ENCODE results near the gene PDLIM3.
"Not testable (repeated sequence)": the region's sequence is repeated elsewhere in the genome, so short reads cannot be mapped to it uniquely, and the experiment has no call there.

Gene PDLIM3

GRCh38 chr4:185515248-185515647, 20.1 kb downstream of the PDLIM3 start:
- no peak for DNase-seq

GRCh38 chr4:185514182-185514697, 21.1 kb downstream of the PDLIM3 start:
- DNase-seq = no peak

- no peak for DNase-seq
These were observed 21.7 kb downstream of the PDLIM3 start for GRCh38 chr4:185513489-185514181.

- DNase-seq = no peak
These were observed 22.8 kb downstream of the PDLIM3 start for GRCh38 chr4:185512516-185512915.

GRCh38 chr4:185511243-185511642, 24.1 kb downstream of the PDLIM3 start:
- DNase-seq = not testable (repeated sequence)

- no peak for DNase-seq
These were observed 24.5 kb downstream of the PDLIM3 start for GRCh38 chr4:185510806-185511205.

GRCh38 chr4:185508181-185508580, 27.1 kb downstream of the PDLIM3 start:
- DNase-seq = peak; percentile 75

- no peak for DNase-seq
These were observed 28.9 kb downstream of the PDLIM3 start for GRCh38 chr4:185506422-185506821.

- DNase-seq = no peak
These were observed 30.9 kb downstream of the PDLIM3 start for GRCh38 chr4:185504098-185505047.

DNA sequence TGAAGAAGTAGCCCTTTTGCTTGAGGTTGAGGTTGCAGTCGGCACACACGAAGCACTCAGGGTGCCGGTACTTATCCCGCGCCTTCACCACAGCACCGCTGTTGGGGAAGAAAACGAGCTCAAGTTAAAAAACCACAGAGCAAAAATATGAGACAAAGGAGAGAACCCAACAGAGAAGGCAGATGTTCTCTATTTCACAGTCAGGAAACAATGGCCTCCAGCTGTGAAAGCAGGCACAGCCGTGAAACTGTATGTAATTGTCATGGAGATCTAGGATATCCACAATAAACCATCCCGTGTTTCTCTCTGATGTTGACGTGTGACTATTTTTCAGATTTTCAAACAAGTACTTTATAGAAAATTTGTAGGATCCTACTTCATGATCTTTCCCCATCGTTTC, 32.9 kb downstream of the PDLIM3 start:
- DNase-seq = no peak

DNA sequence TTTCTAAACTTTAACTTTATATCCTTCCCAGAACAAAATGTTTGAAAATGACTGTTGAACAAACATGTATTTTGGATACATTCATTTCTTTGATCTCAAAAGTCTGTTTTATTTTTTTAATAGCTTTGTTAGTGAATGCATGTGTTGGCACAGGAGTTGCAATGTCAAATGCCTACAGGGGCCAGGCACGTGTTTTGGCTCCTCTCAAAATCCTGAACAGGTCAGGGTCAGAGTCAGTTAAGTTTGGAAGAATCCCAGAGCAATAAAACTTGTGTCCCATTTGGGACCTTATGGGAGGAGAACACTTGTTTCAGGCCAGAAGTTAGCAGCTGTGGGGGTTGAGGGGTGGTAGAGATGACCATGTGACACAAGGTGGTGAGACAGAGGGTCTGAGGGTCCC, 34.7 kb downstream of the PDLIM3 start:
- DNase-seq = no peak

GRCh38 chr4:185500035-185500434, 35.3 kb downstream of the PDLIM3 start:
- no peak for DNase-seq

DNA sequence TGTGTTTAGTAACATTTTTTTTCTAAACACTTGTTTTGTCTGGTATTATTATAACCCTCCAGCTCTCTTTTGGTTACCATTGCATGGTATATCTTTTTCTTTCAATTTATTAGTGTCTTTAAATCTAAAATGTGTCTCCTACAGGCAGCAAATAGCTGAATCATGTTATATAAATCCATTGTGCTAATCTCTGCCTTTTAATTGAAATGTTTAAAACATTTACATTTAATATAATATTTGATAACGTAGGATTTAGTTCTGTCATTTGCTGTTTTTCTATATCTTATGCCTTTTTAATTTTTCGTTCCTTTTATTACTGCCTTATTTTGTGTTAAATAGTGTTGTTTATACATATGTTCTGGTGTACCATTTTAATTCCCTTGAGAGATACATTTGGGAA, 46.7 kb downstream of the PDLIM3 start:
- DNase-seq = no peak

GRCh38 chr4:185481401-185481800, 53.9 kb downstream of the PDLIM3 start:
- no peak for DNase-seq

DNA sequence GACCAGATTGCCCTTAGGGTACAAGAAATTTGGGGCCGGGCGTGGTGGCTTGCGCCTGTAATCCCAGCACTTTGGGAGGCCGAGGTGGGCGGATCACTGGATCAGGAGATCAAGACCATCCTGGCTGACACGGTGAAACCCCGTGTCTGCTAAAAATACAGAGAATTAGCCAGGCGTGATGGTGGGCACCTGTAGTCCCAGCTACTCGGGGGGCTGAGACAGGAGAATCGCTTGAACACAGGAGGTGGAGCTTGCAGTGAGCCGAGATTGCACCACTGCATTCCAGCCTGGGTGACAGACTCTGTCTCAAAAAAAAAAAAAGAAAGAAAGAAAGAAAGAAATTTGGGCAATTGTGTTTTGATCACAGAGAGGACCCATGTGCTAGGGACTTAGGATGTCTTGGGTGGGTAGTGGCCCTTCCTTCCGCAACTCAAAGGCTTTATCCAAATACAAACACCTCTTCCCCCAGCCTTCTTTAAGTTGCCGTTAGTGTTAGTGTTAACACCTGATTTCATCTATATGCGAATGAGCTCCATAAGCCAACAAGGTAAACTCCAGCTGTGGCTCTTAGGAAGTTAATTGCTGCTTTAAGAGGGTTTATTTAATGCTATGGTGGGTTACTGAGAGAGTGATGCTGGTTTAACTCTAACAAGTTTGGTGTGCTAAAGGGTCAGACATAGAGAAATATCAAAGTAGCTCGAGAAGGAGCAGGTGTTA, 55.1 kb downstream of the PDLIM3 start:
- DNase-seq = no peak

GRCh38 chr4:185479507-185479971, 55.8 kb downstream of the PDLIM3 start:
- no peak for DNase-seq

DNA sequence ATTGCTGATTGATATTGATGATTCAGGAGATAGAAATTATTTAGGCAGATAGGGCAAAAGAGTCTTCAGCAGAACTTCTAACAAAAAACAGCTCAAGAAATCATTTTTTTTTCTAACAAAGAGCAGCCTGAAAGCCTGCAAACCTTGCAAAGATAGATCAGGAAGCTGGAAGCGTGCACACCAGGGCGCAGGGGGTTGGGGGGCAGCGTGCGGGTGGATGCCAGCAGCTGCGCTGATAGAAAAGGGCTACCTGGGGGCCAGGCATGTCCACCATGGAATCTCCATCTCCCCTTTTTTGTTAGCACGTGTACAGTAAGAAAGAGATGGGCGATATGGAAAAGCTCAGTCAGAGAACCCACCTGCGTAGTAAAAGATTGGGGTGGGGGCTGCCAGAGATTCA, 62.1 kb downstream of the PDLIM3 start:
- no peak for DNase-seq

- DNase-seq = no peak
These were observed 63.2 kb downstream of the PDLIM3 start for GRCh38 chr4:185472103-185472542.

DNA sequence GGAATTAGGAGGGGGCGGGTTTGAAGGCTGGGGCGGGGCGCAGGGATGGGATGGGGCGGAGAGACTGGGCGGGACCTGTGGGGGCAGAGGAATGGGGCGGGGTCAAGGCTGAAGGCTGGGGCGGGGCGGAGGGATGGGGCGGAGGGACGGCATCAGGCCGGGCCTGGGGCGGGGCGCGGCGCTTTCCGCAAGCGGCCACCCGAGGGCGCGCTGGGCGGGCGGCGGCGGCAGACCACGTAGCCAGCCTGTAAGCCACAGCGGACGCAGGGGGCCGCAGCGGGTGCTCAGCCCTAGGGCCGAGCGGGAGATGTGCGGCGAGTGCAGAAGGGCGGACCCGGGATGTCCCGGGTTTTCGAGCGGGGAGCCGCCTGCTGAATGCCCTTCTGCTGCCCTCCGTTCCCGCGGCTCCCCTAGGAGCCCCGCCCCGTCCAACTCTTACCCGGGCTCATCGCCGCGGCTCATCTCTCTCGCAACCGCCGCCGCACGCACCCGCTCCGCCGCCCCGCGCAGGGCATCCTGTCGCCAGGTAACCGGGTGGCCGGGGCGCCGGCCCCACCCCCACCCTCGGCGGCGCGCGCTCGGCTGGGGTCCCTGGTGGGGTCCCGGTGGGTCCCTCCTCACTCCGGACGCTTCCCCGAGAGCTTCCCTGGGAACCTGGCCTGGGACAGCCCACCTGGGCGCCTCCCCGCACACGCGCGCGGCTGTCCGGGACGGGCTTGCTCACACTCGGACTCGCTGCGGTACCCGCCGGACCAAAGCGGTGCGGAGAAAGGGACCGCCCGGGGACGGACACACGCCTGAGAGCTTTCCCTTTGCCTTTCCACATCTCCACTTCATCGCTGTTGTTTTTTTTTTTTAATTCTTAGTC, 63.8 kb downstream of the PDLIM3 start, which contains the start of gene CCDC110:
Gene CCDC110, minus strand, starts transcription at position 499 of the 868 bp plus-strand sequence. Its CDS starts 50 bp downstream, at position 449.
- DNase-seq = peak; percentile 68

DNA sequence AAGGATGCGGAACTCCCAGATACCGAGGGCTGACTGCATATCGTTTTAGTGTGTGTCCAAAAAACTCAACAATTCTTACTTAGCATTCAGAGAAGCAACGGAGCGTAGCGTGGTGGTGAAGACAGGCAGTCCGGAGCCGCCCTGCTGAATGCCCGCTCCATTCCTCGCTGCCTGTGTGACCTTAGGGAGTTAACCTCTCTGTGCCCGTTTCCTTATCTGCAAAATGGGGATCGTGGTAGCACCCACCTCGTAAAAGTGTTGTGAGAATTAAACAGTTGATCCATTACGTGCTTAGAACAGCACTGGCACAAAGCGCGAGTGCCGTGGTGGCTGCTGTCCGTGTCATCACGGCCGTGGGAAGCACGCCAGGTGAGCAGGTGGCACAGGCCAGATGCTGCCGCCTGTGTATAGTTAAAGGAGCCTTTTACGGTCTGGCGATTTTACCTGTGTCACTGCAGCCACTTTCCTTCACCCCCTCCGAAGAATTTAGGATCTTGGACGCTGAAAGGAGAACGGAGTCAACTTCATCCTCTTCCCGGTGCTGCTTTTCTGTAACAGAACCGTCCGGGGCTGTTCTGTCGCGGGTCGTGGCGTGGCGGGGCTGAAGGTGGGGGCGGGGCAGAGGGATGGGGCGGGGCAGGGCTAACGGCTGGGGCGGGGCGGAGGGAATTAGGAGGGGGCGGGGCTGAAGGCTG, 64.7 kb downstream of the PDLIM3 start:
- DNase-seq = peak; percentile 41

- no peak for DNase-seq
These were observed 65.6 kb downstream of the PDLIM3 start for GRCh38 chr4:185469580-185470154.

Data from DMS153 (cell line).